ENCODE data around the gene VAT1L.

VAT1L gene

GRCh38 chr16:77860953-77861352 lies 72.6 kb downstream of the VAT1L start:
- no peaks in the 10 kb centered on the region for H3K36me3 ChIP-seq (ENCODE audit: control insufficient read depth, insufficient read depth, low read length)
- no peak overlapping the region for H3K4me3 ChIP-seq (ENCODE audit: low read length)
- H3K4me1 ChIP-seq (ENCODE audit: control insufficient read depth, insufficient read depth, low read length): peaks cover 5% of the 10 kb centered on the region
- H3K9ac ChIP-seq (ENCODE audit: low read length): no peak overlapping the region
- H3K9me3 ChIP-seq (ENCODE audit: control insufficient read depth, low read length): no peaks in the 10 kb centered on the region
- no peaks in the 10 kb centered on the region for H3K27me3 ChIP-seq (ENCODE audit: control insufficient read depth, insufficient read depth, low read length)

- no peaks in the 10 kb centered on the region for H3K9me3 ChIP-seq (ENCODE audit: control insufficient read depth, low read length)
- H3K4me1 ChIP-seq (ENCODE audit: control insufficient read depth, insufficient read depth, low read length): peaks cover 5% of the 10 kb centered on the region
- H3K27me3 ChIP-seq (ENCODE audit: control insufficient read depth, insufficient read depth, low read length): no peaks in the 10 kb centered on the region
- H3K9ac ChIP-seq (ENCODE audit: low read length): no peak overlapping the region
- no peaks in the 10 kb centered on the region for H3K36me3 ChIP-seq (ENCODE audit: control insufficient read depth, insufficient read depth, low read length)
- no peak overlapping the region for H3K4me3 ChIP-seq (ENCODE audit: low read length)
Observed at GRCh38 chr16:77863250-77863649, 74.9 kb downstream of the VAT1L start.

- H3K4me3 ChIP-seq (ENCODE audit: low read length): no peak overlapping the region
- no peaks in the 10 kb centered on the region for H3K27me3 ChIP-seq (ENCODE audit: control insufficient read depth, insufficient read depth, low read length)
- H3K4me1 ChIP-seq (ENCODE audit: control insufficient read depth, insufficient read depth, low read length): peaks cover 5% of the 10 kb centered on the region
Observed at GRCh38 chr16:77866752-77867151, 78.4 kb downstream of the VAT1L start.

GRCh38 chr16:77868052-77868451 lies 79.7 kb downstream of the VAT1L start:
- no peak overlapping the region for H3K4me3 ChIP-seq (ENCODE audit: low read length)
- no peaks in the 10 kb centered on the region for H3K9me3 ChIP-seq (ENCODE audit: control insufficient read depth, low read length)
- peaks cover 5% of the 10 kb centered on the region for H3K4me1 ChIP-seq (ENCODE audit: control insufficient read depth, insufficient read depth, low read length)
- H3K36me3 ChIP-seq (ENCODE audit: control insufficient read depth, insufficient read depth, low read length): no peaks in the 10 kb centered on the region
- no peaks in the 10 kb centered on the region for H3K27me3 ChIP-seq (ENCODE audit: control insufficient read depth, insufficient read depth, low read length)
- H3K9ac ChIP-seq (ENCODE audit: low read length): no peak overlapping the region

More at GRCh38 chr16:77866752-77867151, 78.4 kb downstream of the VAT1L start:
- Histone ChIP-seq H3K9ac (ENCODE audit: low read length) (no peak overlapping the region), H3K36me3 (ENCODE audit: control insufficient read depth, insufficient read depth, low read length) (no peaks in the 10 kb centered on the region), H3K9me3 (ENCODE audit: control insufficient read depth, low read length) (no peaks in the 10 kb centered on the region)

- no peaks in the 10 kb centered on the region for H3K27me3 ChIP-seq (ENCODE audit: control insufficient read depth, insufficient read depth, low read length)
- H3K36me3 ChIP-seq (ENCODE audit: control insufficient read depth, insufficient read depth, low read length): no peaks in the 10 kb centered on the region
- H3K9me3 ChIP-seq (ENCODE audit: control insufficient read depth, low read length): no peaks in the 10 kb centered on the region
- no peak overlapping the region for H3K4me3 ChIP-seq (ENCODE audit: low read length)
- H3K9ac ChIP-seq (ENCODE audit: low read length): no peak overlapping the region
- peaks cover 4% of the 10 kb centered on the region for H3K4me1 ChIP-seq (ENCODE audit: control insufficient read depth, insufficient read depth, low read length)
Observed at GRCh38 chr16:77868478-77868877, 80.1 kb downstream of the VAT1L start.

- H3K27me3 ChIP-seq (ENCODE audit: control insufficient read depth, insufficient read depth, low read length): no peaks in the 10 kb centered on the region
- no peak overlapping the region for H3K4me3 ChIP-seq (ENCODE audit: low read length)
- no peak overlapping the region for H3K9ac ChIP-seq (ENCODE audit: low read length)
- no peaks in the 10 kb centered on the region for H3K9me3 ChIP-seq (ENCODE audit: control insufficient read depth, low read length)
- no peaks in the 10 kb centered on the region for H3K4me1 ChIP-seq (ENCODE audit: control insufficient read depth, insufficient read depth, low read length)
- no peaks in the 10 kb centered on the region for H3K36me3 ChIP-seq (ENCODE audit: control insufficient read depth, insufficient read depth, low read length)
Observed at GRCh38 chr16:77869997-77870813, 81.8 kb downstream of the VAT1L start.

GRCh38 chr16:77871932-77872331 lies 83.6 kb downstream of the VAT1L start:
- Histone ChIP-seq H3K9me3 (ENCODE audit: control insufficient read depth, low read length) (no peaks in the 10 kb centered on the region), H3K4me3 (ENCODE audit: low read length) (no peak overlapping the region), H3K36me3 (ENCODE audit: control insufficient read depth, insufficient read depth, low read length) (no peaks in the 10 kb centered on the region), H3K27me3 (ENCODE audit: control insufficient read depth, insufficient read depth, low read length) (no peaks in the 10 kb centered on the region), H3K9ac (ENCODE audit: low read length) (no peak overlapping the region), H3K4me1 (ENCODE audit: control insufficient read depth, insufficient read depth, low read length) (no peaks in the 10 kb centered on the region)

- no peaks in the 10 kb centered on the region for H3K36me3 ChIP-seq (ENCODE audit: control insufficient read depth, insufficient read depth, low read length)
Observed at GRCh38 chr16:77873066-77873465, 84.7 kb downstream of the VAT1L start.

GRCh38 chr16:77874347-77874746 lies 86.0 kb downstream of the VAT1L start:
- H3K36me3 ChIP-seq (ENCODE audit: control insufficient read depth, insufficient read depth, low read length): no peaks in the 10 kb centered on the region
- H3K27me3 ChIP-seq (ENCODE audit: control insufficient read depth, insufficient read depth, low read length): no peaks in the 10 kb centered on the region
- H3K9me3 ChIP-seq (ENCODE audit: control insufficient read depth, low read length): no peaks in the 10 kb centered on the region
- no peaks in the 10 kb centered on the region for H3K4me1 ChIP-seq (ENCODE audit: control insufficient read depth, insufficient read depth, low read length)
- H3K9ac ChIP-seq (ENCODE audit: low read length): no peak overlapping the region
- no peak overlapping the region for H3K4me3 ChIP-seq (ENCODE audit: low read length)

More at GRCh38 chr16:77873066-77873465, 84.7 kb downstream of the VAT1L start:
- no peaks in the 10 kb centered on the region for H3K27me3 ChIP-seq (ENCODE audit: control insufficient read depth, insufficient read depth, low read length)
- no peak overlapping the region for H3K4me3 ChIP-seq (ENCODE audit: low read length)
- no peaks in the 10 kb centered on the region for H3K9me3 ChIP-seq (ENCODE audit: control insufficient read depth, low read length)
- no peak overlapping the region for H3K9ac ChIP-seq (ENCODE audit: low read length)
- no peaks in the 10 kb centered on the region for H3K4me1 ChIP-seq (ENCODE audit: control insufficient read depth, insufficient read depth, low read length)

- Histone ChIP-seq H3K9me3 (ENCODE audit: control insufficient read depth, low read length) (no peaks in the 10 kb centered on the region), H3K9ac (ENCODE audit: low read length) (no peak overlapping the region), H3K36me3 (ENCODE audit: control insufficient read depth, insufficient read depth, low read length) (no peaks in the 10 kb centered on the region), H3K27me3 (ENCODE audit: control insufficient read depth, insufficient read depth, low read length) (no peaks in the 10 kb centered on the region), H3K4me3 (ENCODE audit: low read length) (no peak overlapping the region), H3K4me1 (ENCODE audit: control insufficient read depth, insufficient read depth, low read length) (no peaks in the 10 kb centered on the region)
Observed at GRCh38 chr16:77876776-77877175, 88.4 kb downstream of the VAT1L start.

GRCh38 chr16:77877712-77878347 lies 89.5 kb downstream of the VAT1L start:
- Histone ChIP-seq H3K36me3 (ENCODE audit: control insufficient read depth, insufficient read depth, low read length) (no peaks in the 10 kb centered on the region), H3K4me1 (ENCODE audit: control insufficient read depth, insufficient read depth, low read length) (no peaks in the 10 kb centered on the region), H3K9me3 (ENCODE audit: control insufficient read depth, low read length) (no peaks in the 10 kb centered on the region), H3K27me3 (ENCODE audit: control insufficient read depth, insufficient read depth, low read length) (no peaks in the 10 kb centered on the region), H3K4me3 (ENCODE audit: low read length) (no peak overlapping the region), H3K9ac (ENCODE audit: low read length) (no peak overlapping the region)

GRCh38 chr16:77881355-77882030 lies 93.1 kb downstream of the VAT1L start:
- Histone ChIP-seq H3K4me1 (ENCODE audit: control insufficient read depth, insufficient read depth, low read length) (no peaks in the 10 kb centered on the region), H3K4me3 (ENCODE audit: low read length) (no peak overlapping the region), H3K27me3 (ENCODE audit: control insufficient read depth, insufficient read depth, low read length) (no peaks in the 10 kb centered on the region), H3K9me3 (ENCODE audit: control insufficient read depth, low read length) (no peaks in the 10 kb centered on the region), H3K36me3 (ENCODE audit: control insufficient read depth, insufficient read depth, low read length) (no peaks in the 10 kb centered on the region), H3K9ac (ENCODE audit: low read length) (no peak overlapping the region)
